DND-41 (cell line): ENCODE measurements around the gene AGPAT1.
"Not testable (repeated sequence)": the region's sequence is repeated elsewhere in the genome, so short reads cannot be mapped to it uniquely, and the experiment has no call there.

Experiments used
- ATAC-seq: fragments of 200-7000 bp; cut with Tn5 transposase; 3 replicates; pipeline ENCODE4 v1.9.1; 2021; ENCODE audit warnings: low read depth; ENCODE audit not compliant: insufficient read depth
- DNase-seq: peaks from one replicate; pipeline ENCODE4 v3.0.0-alpha.2; 2020
- H2AFZ ChIP-seq: 2 replicates; pipeline ENCODE4 v1.6.0; 2012; ENCODE audit warnings: low read depth, low read length
- H3K27ac ChIP-seq: 2 replicates; pipeline ENCODE4 v1.5.1; 2012; ENCODE audit warnings: low read length, inconsistent platforms
- H3K27me3 ChIP-seq: fragments of 200-600 bp; sonication (generic); 2 replicates; pipeline ENCODE4 v1.6.0; 2012; ENCODE audit warnings: low read length, mild to moderate bottlenecking, inconsistent platforms; ENCODE audit not compliant: insufficient read depth, poor library complexity
- H3K36me3 ChIP-seq: 2 replicates; pipeline ENCODE4 v1.5.1; 2012; ENCODE audit warnings: low read length, inconsistent platforms; ENCODE audit not compliant: insufficient read depth
- H3K4me1 ChIP-seq: 2 replicates; pipeline ENCODE4 v1.5.1; 2012; ENCODE audit warnings: mild to moderate bottlenecking, low read length; ENCODE audit not compliant: insufficient read depth
- H3K4me2 ChIP-seq: 2 replicates; pipeline ENCODE4 v1.6.0; 2012; ENCODE audit warnings: mild to moderate bottlenecking, moderate library complexity, low read length, inconsistent platforms; ENCODE audit not compliant: insufficient read depth
- H3K4me3 ChIP-seq, 2 experiments: fragments of 200-600 bp in 1 of 2; shearing (Covaris generic) in 1 of 2; 2 replicates each; pipeline ENCODE4 v1.5.1; 2012 to 2016; ENCODE audit warnings: inconsistent platforms in 2 of 2, low read length in 2 of 2, mild to moderate bottlenecking in 2 of 2, low read depth in 1 of 2, moderate library complexity in 1 of 2
- H3K79me2 ChIP-seq: 2 replicates; pipeline ENCODE4 v1.6.0; 2012; ENCODE audit warnings: low read length, inconsistent platforms; ENCODE audit not compliant: insufficient read depth
- H3K9ac ChIP-seq: 2 replicates; pipeline ENCODE4 v1.6.0; 2012; ENCODE audit warnings: low read depth, mild to moderate bottlenecking, inconsistent platforms, low read length, moderate library complexity
- H3K9me3 ChIP-seq: 2 replicates; pipeline ENCODE4 v1.5.1; 2012; ENCODE audit warnings: low read length, moderate library complexity, mild to moderate bottlenecking, inconsistent platforms; ENCODE audit not compliant: insufficient read depth, severe bottlenecking
- H4K20me1 ChIP-seq: 2 replicates; pipeline ENCODE4 v1.6.0; 2012; ENCODE audit warnings: low read length; ENCODE audit not compliant: insufficient read depth
- CTCF ChIP-seq: IDR thresholded peaks from 2 replicates; pipeline ENCODE4 v1.5.1; 2012; ENCODE audit warnings: borderline replicate concordance, low read length, moderate library complexity, mild to moderate bottlenecking; ENCODE audit not compliant: poor library complexity, severe bottlenecking; ENCODE audit errors: extremely low read depth
- EZH2 ChIP-seq: IDR thresholded peaks from 3 replicates; pipeline ENCODE4 v1.6.1; 2012; ENCODE audit warnings: borderline replicate concordance, low read depth, mild to moderate bottlenecking, moderate library complexity, low read length, inconsistent platforms; ENCODE audit not compliant: severe bottlenecking

Gene AGPAT1

GRCh38 chr6:32187009-32187709, 11.3 kb upstream of the AGPAT1 start:
- Histone ChIP-seq H3K27ac (0 out of 2 replicates have a peak overlapping the region, but pooled peaks have one; percentile 59), H4K20me1 (no peaks in the 10 kb centered on the region), H2AFZ (no peak overlapping the region), H3K4me3 (no peak overlapping the region), H3K9me3 (no peaks in the 10 kb centered on the region), H3K79me2 (peaks cover 53% of the 10 kb centered on the region), H3K4me1 (peaks cover 51% of the 10 kb centered on the region), H3K9ac (no peak overlapping the region), H3K36me3 (peaks cover 63% of the 10 kb centered on the region), H3K27me3 (no peaks in the 10 kb centered on the region), H3K4me2 (peak overlapping the region; percentile 93; the same call in 1 of the 2 replicates)
- no peak for ATAC-seq
- TF ChIP-seq EZH2 (no peak), CTCF (no peak)
- no peak for DNase-seq

DNA sequence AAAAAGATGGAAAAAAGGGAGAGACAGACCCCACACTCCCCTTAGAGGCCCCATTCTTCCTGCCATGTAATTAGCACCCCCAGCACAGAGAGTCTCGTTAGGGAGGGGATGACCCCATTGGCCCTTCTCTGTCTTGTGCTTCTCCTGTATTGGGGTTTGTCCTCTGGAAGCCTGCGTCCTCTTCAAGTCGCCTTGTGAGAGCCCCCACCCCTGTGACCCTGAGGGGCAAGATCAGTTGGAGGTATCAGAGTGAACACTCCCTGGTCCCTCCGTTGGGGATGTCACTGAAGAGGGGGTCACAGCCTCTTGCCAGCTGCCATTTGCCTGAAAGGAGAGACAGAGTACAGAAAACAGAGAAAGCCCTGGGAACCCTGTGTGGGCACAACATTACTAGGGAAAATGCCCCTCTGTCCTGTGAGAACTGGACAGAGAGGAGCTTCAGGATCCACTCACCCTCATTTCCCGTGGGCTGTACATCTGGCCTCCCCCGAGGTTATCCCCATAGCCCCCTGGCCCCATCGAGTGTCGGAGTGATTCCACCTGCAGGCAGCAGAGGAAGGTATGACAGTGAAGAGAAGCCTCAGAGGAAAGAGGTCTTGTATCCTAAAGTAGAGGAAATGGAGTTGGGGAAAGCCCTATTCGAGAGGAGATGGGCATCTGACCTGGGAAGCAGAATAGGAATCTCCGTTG, 10.4 kb upstream of the AGPAT1 start:
- not testable (repeated sequence) for H3K9ac ChIP-seq, H3K4me3 ChIP-seq, H3K9me3 ChIP-seq, H3K27ac ChIP-seq, DNase-seq, H3K27me3 ChIP-seq, ATAC-seq, H4K20me1 ChIP-seq, H2AFZ ChIP-seq
- Histone ChIP-seq H3K4me1 (peaks cover 44% of the 10 kb centered on the region), H3K4me2 (peak overlapping the region; percentile 93; the same call in 1 of the 2 replicates), H3K79me2 (peaks cover 44% of the 10 kb centered on the region), H3K36me3 (peaks cover 71% of the 10 kb centered on the region)

GRCh38 chr6:32185681-32186131, 9.8 kb upstream of the AGPAT1 start:
- not testable (repeated sequence) for H3K27me3 ChIP-seq, H3K4me2 ChIP-seq, H2AFZ ChIP-seq, H3K4me3 ChIP-seq, H3K9me3 ChIP-seq, DNase-seq, ATAC-seq, H4K20me1 ChIP-seq, H3K27ac ChIP-seq, H3K9ac ChIP-seq
- H3K79me2 ChIP-seq: peaks cover 38% of the 10 kb centered on the region
- peaks cover 40% of the 10 kb centered on the region for H3K4me1 ChIP-seq
- peaks cover 75% of the 10 kb centered on the region for H3K36me3 ChIP-seq

GRCh38 chr6:32184084-32184640, 8.3 kb upstream of the AGPAT1 start, which contains the start of gene AGER:
TSS of gene AGER (minus strand) at chr6:32184253. CDS start at chr6:32184222, 31 bp downstream.
- Histone ChIP-seq H3K4me2 (no peak within 1 kb of the TSS), H3K27me3 (no peaks in the 10 kb centered on the region), H4K20me1 (no peaks in the 10 kb centered on the region), H3K9me3 (no peaks in the 10 kb centered on the region), H3K4me3 (no peak within 1 kb of the TSS), H3K27ac (no peak within 1 kb of the TSS), H3K36me3 (peaks cover 86% of the 10 kb centered on the region), H2AFZ (no peak within 1 kb of the TSS), H3K9ac (no peak within 1 kb of the TSS), H3K4me1 (peaks cover 43% of the 10 kb centered on the region), H3K79me2 (peaks cover 35% of the 10 kb centered on the region)
- TF ChIP-seq EZH2: no peak
- no peak for DNase-seq
- 0 out of 3 replicates have a peak, but pooled peaks have one; percentile 9 for ATAC-seq
